ENCODE results near the gene MLLT3.

The MLLT3 gene

DNA sequence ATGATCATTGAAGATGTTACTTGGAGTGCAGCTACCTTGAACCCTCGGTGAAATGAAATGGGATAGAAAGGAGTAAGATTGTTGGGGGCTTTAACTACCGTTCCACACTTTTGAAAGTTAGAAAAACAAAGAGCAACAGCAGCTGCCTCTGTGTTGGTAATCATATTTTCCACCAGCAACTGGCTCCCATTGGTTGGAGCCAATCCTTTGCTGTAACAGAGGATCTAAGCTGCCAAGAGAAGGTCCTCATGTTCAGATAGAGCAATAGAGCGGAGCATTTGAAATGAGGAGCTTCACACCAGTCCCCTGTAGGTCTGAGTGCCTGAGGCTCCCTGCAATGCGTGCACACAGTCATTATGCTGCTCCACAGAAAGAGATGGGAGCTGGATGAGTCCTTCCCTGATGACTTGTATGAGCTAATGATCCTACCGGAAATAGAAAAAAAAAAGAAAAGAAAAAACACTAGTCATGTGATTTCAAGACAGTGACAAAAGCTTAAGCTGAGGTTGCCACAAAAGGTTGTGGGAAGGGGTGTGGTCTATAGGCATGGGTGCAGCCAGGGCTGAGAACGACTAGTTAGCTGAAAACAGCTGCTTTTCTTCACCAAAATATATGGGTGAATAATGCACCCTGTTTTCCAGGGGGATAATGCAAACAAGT is 300.7 kb downstream of the MLLT3 start:
- H2AFZ ChIP-seq (ENCODE audit: low read depth, low read length, severe bottlenecking): no peak overlapping the region
- no peaks in the 10 kb centered on the region for H4K20me1 ChIP-seq (ENCODE audit: low read depth, low read length)
- no peaks in the 10 kb centered on the region for H3K9me2 ChIP-seq (replicated peaks; ENCODE audit: insufficient read depth, low read length)
- TF ChIP-seq EZH2phosphoT487 (conservative IDR thresholded peaks at IDR 0.05; ENCODE audit: low read length) (no peak), CTCF (IDR thresholded peaks at IDR 0.05; ENCODE audit: insufficient read depth, low read length, poor library complexity, severe bottlenecking) (no peak)
- H3K79me2 ChIP-seq (ENCODE audit: insufficient read depth, low read length): no peaks in the 10 kb centered on the region
- no peak overlapping the region for H3K4me2 ChIP-seq (ENCODE audit: low read depth, low read length, poor library complexity, severe bottlenecking)
- H3K27ac ChIP-seq (ENCODE audit: low read depth, low read length): no peak overlapping the region
- no peak overlapping the region for H3K9ac ChIP-seq (ENCODE audit: low read length)
- H3K9me3 ChIP-seq (ENCODE audit: insufficient read depth, low read length): no peaks in the 10 kb centered on the region
- H3K36me3 ChIP-seq (ENCODE audit: low read length): no peaks in the 10 kb centered on the region
- H3F3A ChIP-seq (ENCODE audit: insufficient read depth): no peaks in the 10 kb centered on the region
- no peak overlapping the region for H3K4me3 ChIP-seq (ENCODE audit: insufficient read depth, low read length, poor library complexity, severe bottlenecking)
- H3K27me3 ChIP-seq (ENCODE audit: low read length): no peaks in the 10 kb centered on the region

GRCh38 chr9:20320921-20321320 is 301.4 kb downstream of the MLLT3 start:
- TF ChIP-seq EZH2phosphoT487 (conservative IDR thresholded peaks at IDR 0.05; ENCODE audit: low read length) (no peak), CTCF (IDR thresholded peaks at IDR 0.05; ENCODE audit: insufficient read depth, low read length, poor library complexity, severe bottlenecking) (no peak)
- Histone ChIP-seq H3K36me3 (ENCODE audit: low read length) (no peaks in the 10 kb centered on the region), H3K79me2 (ENCODE audit: insufficient read depth, low read length) (no peaks in the 10 kb centered on the region), H2AFZ (ENCODE audit: low read depth, low read length, severe bottlenecking) (no peak overlapping the region), H3K9me2 (replicated peaks; ENCODE audit: insufficient read depth, low read length) (no peaks in the 10 kb centered on the region), H4K20me1 (ENCODE audit: low read depth, low read length) (no peaks in the 10 kb centered on the region), H3K4me2 (ENCODE audit: low read depth, low read length, poor library complexity, severe bottlenecking) (no peak overlapping the region), H3K27ac (ENCODE audit: low read depth, low read length) (no peak overlapping the region), H3K9ac (ENCODE audit: low read length) (no peak overlapping the region), H3K9me3 (ENCODE audit: insufficient read depth, low read length) (no peaks in the 10 kb centered on the region), H3F3A (ENCODE audit: insufficient read depth) (no peaks in the 10 kb centered on the region), H3K4me3 (ENCODE audit: insufficient read depth, low read length, poor library complexity, severe bottlenecking) (no peak overlapping the region), H3K27me3 (ENCODE audit: low read length) (no peaks in the 10 kb centered on the region)

- H3K4me3 ChIP-seq (ENCODE audit: insufficient read depth, low read length, poor library complexity, severe bottlenecking): no peak overlapping the region
- TF ChIP-seq CTCF (IDR thresholded peaks at IDR 0.05; ENCODE audit: insufficient read depth, low read length, poor library complexity, severe bottlenecking) (no peak), EZH2phosphoT487 (conservative IDR thresholded peaks at IDR 0.05; ENCODE audit: low read length) (no peak)
- no peaks in the 10 kb centered on the region for H4K20me1 ChIP-seq (ENCODE audit: low read depth, low read length)
- no peaks in the 10 kb centered on the region for H3K27me3 ChIP-seq (ENCODE audit: low read length)
- no peak overlapping the region for H2AFZ ChIP-seq (ENCODE audit: low read depth, low read length, severe bottlenecking)
- H3K27ac ChIP-seq (ENCODE audit: low read depth, low read length): no peak overlapping the region
- H3K79me2 ChIP-seq (ENCODE audit: insufficient read depth, low read length): no peaks in the 10 kb centered on the region
- no peaks in the 10 kb centered on the region for H3K9me3 ChIP-seq (ENCODE audit: insufficient read depth, low read length)
- H3F3A ChIP-seq (ENCODE audit: insufficient read depth): no peaks in the 10 kb centered on the region
- no peaks in the 10 kb centered on the region for H3K9me2 ChIP-seq (replicated peaks; ENCODE audit: insufficient read depth, low read length)
- no peak overlapping the region for H3K4me2 ChIP-seq (ENCODE audit: low read depth, low read length, poor library complexity, severe bottlenecking)
- H3K9ac ChIP-seq (ENCODE audit: low read length): no peak overlapping the region
- no peaks in the 10 kb centered on the region for H3K36me3 ChIP-seq (ENCODE audit: low read length)
Measured at GRCh38 chr9:20319641-20320337, 302.5 kb downstream of the MLLT3 start.

All from SU-DHL-6 (cell line).